Activated CD4-positive, alpha-beta T cell treated with anti-CD3 and anti-CD28 coated beads for 1 hour (primary cell): ENCODE data around the gene PSMC5.
"Not testable (repeated sequence)": the region's sequence is repeated elsewhere in the genome, so short reads cannot be mapped to it uniquely, and the experiment has no call there.

Experiments
- DNase-seq: peaks from one replicate; pipeline ENCODE4 v3.0.0-alpha.2; 2020

Gene PSMC5

DNA sequence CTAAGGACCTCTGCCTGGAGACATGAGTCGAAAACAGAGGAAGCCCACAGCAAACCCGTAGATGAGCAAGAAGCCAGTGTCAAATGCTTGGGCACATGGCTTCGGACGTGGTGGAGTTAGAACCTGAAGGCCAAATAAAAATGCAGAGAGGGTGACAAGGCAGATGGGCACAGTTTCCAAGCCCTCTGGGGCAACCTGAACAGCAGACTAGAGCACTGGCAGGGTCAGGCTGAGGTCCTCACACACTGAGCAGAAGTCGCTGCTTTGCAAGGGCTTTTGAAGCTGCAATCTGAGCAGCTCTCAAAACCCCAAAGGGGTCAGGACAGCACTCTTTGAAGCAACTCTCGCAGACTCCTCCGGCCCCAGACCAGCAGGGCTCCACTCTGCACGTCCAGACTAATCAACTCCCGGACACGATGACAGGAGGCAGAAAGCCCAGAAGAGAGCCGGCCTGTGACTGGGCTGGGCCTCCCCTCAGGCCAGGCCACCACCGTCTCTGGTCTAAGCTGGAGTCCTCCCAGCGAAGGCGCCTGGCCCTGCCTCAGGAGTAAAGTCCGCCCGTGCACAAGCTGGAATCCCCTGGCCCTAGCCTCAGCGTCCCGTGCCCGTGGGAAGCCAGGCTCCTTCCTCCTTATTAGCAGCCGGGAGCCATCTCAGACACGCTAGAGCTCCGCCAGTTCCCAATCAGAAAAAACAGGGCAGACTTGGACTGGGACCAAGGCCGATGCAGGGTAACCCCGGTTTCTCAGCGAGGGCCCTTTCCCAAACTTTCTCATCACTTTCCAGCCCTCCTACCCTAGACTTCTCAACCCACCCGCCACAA is 14.3 kb downstream of the PSMC5 start:
- no peak for DNase-seq

DNA sequence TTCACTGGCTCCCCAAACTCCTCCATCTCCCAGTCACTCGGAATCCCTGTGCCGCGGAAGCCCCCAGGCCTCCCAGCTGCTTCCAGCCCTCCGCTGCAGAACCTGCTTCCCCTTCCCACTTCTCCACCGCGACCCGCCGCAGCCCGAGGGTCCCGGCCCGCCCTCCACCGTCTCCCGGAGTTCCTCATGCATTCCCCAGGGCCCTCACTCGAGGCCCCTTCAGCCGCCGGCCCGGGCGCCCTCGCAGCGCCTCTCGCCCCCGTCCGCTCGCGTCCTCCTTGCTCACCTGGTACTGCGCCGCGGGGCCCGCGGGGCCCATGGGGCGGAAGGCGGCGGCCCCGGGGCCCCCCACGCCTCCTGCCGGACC is 14.9 kb downstream of the PSMC5 start:
- no peak for DNase-seq

DNA sequence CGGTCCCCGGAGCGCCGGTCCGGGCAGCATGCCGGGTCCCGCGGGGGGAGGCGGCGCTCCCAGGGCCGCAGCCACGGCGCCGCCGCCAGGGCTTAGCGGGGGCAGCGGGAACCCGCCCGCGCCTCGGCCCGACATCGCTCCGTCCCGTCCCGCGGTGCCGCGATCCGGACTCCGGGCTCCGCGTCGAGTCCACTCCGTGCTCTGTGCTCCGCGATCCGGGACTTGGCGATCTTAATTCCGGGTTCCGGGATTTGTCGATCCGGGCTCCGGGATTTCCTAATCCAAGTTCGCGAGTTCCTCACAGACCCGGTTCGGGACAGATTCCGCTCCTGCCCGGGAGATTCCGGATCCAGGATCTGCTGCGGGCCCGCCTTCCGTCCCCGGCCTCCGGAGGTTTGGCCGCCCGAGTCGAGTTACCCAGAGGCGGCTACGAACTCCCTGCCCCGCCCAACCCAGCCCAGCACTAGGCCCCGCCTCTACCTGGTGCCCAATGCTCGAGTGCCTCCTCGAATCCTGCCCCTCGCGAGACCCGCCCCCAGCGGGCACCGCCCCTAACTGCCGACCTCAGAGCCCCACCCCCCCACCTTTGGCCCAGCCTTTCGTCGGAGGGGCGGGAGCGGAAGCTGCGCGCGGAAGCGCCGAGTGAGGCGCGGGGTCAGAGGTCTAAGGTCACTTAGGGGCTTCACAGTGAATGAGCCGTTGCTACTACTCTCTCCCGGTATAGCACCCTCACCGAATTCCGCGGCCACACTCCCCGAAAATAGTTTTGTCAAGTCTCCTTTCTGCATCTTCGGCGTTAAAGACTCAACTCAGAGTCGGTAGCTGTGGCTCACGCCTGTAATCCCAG is 15.5 kb downstream of the PSMC5 start, which contains the start of gene SMARCD2:
SMARCD2 (minus strand) TSS at position 146 of the 847 bp plus-strand sequence; CDS start at position 135, 11 bp downstream.
- DNase-seq, result peak; percentile 98

DNA sequence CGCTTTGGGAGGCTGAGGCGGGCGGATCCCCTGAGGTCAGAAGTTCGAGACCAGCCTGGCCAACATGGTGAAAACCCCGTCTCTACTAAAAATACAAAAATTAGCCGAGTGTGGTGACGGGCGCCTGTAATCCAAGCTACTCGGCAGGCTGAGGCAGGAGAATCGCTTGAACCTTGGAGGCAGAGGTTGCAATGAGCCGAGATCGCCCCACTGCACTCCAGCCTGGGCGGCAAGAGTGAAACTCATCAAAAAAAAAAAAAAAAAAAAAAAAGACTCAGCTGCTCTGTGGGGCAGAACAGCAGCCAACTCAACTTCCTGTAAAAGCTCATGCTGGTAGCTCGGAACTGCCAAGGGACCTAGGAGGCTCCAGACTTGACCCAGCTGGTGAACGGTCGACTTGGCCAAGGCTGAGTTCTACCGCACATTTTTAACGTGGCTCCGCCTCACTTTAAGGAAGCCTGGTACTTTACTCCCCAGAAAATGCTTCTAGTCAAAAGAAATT is 16.2 kb downstream of the PSMC5 start:
- not testable (repeated sequence) for DNase-seq

DNA sequence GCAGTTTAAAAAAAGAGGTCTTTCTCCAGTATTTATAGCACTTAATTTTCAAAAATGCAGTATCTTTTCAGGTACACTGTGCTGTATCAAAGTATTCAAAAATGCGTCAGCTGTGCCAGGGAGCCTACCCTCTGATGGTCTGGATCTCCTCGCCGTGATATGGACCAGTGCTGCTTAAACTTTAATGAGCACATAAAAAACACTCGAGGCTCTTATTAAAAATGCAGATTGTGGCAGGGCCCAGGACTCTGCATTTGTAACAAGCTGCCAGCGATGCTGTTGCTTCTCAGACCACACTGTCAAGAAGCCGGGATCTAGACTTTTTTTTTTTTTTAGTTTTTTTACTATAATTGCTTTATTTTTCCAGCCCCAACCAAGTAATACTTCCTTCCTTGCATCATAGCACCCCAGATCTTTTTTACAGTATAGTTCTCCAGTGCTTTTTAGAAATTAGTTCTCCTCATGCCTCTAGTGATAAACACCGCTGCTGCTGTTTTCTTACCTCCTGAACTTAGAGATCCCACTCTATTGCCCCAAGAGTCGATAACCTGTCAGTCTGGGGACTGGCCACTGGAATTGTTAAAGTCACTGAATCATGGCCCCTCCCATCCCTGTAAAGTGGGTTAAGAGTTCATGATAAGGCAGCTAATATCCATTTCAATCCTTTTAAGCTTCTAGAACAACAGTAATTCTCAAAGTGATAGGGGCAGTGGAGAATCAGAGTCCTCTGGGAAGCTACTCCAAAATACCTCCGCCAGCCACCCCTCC is 16.9 kb downstream of the PSMC5 start:
- DNase-seq, result no peak

DNA sequence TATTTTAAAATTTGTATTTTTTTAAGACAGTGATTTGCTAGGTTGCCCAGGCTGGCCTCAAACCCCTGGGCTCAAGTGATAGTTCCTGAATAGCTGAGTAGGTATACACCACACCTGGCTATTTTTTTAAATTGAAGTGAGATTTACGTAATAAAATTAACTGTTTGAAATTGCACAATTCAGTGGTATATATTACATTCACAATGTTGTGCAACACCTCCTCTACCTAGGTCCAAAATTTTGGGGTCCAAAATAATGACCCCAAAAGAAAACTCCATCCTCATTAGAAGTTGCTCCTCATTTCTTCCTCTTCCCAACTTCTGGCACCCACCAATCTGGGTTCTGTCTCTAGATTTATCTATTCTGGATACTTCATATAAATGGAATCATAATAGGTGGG is 18.3 kb downstream of the PSMC5 start:
- no peak for DNase-seq

DNA sequence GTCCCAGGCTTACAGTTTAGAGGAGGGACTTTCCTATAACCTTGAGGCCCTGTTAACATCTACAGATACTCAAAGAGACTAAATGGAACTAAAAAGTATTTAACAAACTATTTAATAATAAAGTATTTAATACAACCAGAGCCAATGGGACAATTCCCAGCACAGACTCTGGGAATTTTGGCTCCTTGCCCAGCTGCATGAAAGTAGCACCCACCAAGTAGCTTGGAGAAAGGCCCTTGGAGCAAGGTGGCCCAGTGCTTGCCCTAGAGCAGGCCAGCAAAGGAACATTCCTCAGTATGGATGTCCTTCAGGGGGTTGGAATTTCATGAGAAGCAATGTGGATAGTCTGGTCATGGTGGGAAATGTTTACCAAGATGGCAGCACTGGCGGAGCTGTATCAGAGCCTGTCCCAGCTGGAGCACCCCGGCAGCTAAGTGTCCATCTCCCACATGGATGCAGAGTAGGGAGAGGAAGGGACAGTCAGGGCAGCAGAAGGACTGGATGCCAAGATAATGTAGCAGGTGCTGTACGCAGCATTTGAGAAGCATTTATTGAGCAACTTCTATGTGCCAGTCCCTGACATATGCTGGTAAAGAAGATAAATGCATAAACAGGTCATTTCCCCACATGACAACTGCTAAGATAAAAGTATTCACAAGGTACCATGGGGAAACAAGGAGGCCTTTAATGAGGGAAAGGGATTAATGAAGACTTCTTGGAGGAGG is 20.5 kb downstream of the PSMC5 start:
- DNase-seq, result no peak

DNA sequence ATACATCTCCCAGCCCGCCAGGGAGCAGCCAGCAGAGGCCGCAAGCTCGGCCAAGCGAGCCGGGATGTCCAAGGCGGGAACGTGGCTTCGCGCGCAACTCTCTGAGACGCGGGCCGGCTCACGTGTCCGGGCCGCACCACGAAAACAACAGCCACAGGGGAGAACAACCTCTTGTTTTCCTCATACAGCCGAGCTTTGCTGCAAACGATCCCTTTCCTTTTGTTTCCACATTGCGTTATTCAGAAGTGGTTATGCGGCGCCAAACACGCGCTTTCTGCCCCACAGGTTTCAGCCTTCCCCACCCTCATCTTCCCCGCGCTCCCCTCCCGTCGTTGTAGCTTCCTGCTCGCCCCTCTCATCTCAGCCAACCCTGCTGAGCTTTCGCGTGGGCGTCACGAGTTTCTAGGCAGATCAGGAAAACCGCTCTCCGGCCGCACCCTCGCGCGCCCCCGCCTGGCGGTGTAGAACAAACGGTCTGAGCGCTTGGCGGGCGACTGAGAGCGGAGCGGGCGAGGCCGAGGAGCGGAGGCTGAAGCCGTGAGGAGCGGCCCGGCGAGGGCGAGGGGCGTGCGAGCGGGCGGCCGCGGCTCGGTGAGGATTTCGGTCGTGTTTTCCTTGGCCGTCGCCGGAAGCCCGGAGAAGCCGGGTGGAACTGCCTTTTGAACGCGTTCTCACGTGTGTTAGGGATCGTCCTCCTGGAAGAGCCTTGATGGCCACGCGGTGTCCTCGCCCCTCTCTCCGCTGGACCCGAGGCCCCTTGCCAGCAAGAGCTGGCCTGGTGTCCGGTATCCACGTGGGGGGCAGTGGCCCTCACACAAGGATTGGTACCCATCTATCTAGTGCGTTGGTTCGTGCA is 21.8 kb downstream of the PSMC5 start:
- peak; percentile 90 for DNase-seq

DNA sequence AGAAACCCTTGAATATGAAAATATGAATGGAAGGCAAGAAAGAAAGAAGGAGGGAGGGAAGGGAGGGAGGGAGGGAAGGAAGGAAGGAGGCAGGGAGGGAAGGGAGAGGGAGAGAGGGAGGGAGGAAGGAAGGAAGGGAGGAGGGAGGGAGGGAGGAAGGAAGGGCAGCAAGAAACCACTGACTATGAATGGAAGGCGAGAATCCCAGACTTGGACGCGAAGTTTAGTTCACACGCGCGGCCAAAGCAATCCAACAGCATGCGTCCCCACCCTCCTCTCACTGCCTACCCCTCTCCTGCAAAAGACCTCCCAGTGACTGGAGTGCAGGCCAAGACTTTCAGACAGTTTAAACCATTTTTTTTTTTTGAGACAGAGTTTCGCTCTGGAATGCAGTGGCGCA is 23.2 kb downstream of the PSMC5 start:
- no peak for DNase-seq

DNA sequence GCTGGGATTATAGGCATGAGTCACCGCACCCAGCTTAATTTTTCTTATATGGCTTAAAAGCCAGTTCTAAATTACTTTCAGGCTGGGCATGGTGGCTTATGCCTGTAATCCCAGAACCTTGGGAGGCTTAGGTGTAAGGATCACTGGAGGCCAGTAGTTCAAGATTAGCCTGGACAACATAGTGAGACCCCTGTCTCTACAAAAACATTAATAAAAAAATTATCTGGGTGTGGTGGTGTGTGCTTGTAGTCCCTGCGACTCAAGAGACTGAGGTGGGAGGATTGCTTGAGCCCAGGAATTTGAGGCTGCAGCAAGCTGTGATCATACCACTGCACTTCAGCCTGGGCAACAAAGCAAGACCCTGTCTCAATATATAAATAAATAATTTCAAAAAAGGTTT is 26.0 kb downstream of the PSMC5 start:
- DNase-seq, result no peak

DNA sequence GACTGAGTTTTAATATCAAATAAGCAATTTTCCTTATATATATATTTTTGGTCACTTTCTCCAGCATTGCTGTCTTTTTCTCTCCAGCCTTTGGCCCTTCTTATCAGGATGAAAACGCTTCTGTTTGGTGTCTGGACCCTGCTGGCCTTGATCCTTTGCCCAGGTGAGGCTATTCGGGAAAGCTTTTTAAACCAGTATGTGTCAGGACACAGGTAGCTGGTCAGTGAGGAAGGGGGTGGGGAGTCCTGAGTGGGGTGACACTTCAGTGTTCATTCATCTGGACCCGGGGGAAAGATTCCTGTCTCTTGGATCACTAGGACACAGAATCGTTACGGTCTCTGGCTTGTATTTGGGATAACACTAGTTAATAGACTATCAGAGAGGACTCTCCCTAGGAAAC is 27.5 kb downstream of the PSMC5 start:
- DNase-seq, result no peak

DNA sequence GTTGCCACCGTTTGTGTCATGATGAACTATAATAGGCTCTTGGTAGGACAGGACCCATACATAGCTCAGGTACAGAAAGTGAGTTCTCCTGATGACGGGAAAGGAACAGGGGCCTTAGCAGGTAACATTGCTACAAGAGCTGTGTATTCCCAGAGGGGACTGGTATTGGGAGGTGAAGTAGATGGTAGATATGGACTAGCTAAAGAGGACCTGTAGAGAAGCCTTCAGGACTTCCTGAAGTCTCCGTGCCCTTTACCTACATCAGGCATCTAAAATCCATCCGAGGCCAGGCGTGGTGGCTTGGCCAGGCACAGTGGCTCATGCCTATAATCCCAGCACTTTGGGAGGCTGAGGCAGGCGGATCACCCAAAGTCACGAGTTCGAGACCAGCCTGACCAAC is 28.0 kb downstream of the PSMC5 start:
- no peak for DNase-seq

DNA sequence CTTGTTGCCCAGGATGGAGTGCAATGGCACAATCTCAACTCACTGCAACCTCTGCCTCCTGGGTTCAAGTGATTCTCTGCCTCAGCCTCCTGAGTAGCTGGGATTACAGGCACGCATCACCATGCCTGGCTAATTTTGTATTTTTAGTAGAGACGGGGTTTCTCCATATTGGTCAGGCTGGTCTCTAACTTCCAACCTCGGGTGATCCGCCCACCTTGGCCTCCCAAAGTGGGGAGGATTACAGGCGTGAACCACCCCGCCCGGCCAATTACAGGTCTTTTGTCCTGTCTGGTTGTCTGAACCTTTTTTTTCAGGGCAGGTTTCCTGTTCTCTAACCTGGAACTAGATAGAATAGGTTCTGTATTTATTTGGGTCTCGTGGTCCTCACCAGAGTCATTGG is 29.2 kb downstream of the PSMC5 start:
- DNase-seq, result not testable (repeated sequence)

DNA sequence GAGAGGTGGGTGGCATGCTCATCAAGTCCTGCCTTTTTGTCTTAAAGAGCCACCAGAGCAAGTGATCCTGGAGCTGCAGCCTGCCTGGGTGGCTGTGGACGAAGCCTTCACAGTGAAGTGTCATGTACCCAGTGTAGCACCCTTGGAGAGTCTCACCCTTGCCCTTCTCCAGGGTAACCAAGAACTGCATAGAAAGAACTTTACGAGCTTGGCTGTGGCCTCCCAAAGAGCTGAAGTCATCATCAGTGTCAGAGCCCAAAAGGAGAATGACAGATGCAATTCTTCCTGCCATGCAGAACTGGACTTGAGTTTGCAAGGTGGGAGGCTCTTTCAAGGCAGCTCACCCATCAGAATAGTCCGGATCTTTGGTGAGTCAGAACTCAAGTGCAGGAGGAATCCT is 32.0 kb downstream of the PSMC5 start:
- no peak for DNase-seq

DNA sequence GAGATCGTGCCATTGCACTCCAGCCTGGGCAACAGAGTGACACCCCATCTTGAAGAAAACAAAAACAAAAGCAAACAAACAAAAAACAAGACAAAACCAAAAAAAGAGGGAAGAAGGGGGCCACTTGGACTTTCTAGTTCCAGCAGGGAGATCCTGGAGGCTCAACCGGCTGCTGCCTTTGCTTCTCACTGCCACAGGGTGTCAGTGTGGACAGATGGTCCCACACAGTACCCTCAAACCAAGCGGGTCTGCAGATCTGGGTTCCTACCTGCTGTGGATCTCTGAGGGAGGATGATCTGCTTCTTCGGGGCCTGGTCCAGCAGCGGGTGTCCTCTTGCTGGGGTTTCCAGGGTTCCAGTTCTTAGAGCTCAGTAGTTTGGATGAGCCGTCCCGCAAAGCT is 39.4 kb downstream of the PSMC5 start:
- not testable (repeated sequence) for DNase-seq

DNA sequence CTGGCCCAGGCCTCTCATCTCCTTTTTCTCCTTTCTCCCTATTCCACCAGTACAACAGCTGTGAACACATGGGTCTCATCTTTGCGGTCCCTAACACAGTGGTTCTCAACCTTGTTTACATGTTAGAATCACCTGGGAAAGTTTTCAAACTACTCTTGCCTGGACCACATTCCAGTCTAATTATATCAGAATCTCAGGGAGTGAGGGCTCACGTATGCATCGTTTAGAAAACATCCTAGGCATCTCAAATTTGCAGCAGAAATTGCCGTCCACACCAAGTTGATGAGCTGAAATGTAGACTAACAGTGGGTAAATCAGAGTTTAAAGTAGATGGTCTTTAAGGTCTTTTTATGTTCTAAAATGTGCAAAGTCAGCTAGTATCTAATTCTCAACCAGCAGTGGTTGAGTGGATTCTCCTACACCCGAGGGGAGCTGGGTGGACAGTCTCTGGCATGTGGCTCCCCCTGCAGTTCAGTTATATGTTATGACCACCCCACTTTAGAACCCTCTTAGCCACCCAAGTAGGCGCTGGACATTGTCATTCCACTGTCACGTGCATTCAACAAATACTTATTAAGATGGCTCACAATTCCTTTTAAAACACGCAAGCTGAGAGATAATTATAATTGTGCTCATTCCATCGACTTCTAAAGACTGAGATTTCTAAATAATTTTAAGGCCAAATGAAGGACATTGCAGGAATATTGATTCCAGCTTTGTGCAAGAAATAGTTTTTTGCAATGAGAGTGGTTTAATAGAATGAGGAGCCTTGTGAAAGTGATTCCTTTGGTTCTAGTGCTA is 42.5 kb downstream of the PSMC5 start:
- DNase-seq, result not testable (repeated sequence)

DNA sequence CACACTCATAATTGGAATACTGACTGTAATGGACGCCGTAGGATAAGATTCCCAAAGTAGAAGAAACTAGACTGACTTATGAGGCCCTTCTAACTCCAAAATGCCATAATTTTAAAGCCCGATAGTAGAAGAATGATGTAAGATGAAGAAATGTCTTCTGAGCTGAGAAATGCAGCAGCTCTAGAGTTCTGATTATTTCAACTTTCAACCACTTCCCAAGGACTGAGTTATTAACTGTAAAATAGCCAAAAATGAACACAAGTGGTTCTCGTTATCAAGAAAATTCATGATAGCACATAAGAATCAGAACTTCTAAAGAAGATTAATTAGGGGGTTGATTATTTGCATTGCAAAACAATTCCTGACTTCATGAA is 43.0 kb downstream of the PSMC5 start:
- DNase-seq, result not testable (repeated sequence)

DNA sequence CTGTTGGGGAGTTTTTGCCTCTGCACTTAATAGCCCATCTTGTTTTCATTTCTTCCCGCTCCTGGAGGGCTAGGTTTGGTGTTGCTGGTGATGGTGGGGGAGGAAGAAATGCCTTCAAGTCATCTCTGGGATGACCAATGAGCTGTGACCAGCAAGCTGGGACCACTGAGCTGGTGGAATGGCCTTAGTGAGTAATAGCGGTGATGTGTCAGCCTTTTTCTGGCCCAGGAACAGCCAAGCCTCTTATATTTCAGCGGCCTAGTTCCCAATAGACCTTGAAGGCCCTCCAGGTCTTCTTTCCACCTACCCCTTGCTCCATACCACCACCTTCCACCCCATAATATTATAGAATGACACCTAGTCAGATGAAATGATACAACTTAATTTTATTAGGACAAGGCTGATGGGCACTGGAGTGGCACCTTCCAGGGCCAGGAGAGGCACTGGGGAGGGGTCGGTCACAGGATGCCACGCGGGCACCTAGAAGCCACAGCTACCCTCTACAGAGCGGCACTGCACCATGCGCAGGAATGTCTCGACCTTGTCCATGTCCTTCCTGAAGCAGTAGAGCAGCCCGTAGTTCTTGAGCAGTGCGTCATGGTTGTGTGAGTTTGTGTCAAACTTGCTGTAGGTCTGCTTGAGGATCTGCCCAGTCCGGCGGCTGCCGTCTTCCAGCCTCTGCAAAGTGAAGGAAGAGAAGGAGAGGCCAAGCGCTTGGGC is 44.6 kb downstream of the PSMC5 start:
- DNase-seq, result not testable (repeated sequence)

DNA sequence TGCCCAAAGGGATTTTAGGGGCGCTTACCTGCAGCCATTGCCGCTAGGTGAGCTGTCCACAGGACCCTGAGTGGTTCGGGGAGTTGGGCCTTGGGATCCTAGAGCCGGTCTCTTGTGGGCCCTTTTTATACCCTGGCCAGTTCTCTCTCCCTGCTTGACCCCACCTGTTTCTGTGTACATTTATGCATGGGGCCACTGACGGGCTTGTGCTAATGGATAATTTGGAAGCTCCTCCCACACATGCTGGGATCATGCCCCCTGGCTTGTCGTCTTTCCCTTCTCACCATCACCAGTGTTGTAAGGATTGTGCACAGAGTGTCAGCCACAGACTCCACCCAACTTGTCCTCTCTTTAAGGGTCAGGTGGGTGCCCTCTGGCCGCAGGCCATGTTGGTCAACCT is 46.3 kb downstream of the PSMC5 start, which contains the start of gene CSH2:
CSH2 (minus strand) TSS at position 101 of the 400 bp plus-strand sequence; CDS start at position 38, 63 bp downstream.
- not testable (repeated sequence) for DNase-seq
